HEK293 (cell line): Measurements from ENCODE around the gene TRAPPC3L.

Experiments used
- CTCF ChIA-PET: fragments of 350-600 bp; formaldehyde crosslinking; extraction: SDS; loops from one replicate; lab custom pipeline; 2021; ENCODE audit warnings: antibody characterized with exemption; lab: Yijun Ruan, JAX
- POLR2A ChIA-PET: fragments of 300-600 bp; formaldehyde crosslinking; extraction: SDS; loops from one replicate; lab custom pipeline; 2020; ENCODE audit warnings: antibody characterized with exemption, inconsistent platforms; lab: Yijun Ruan, JAX
- H3K27ac ChIP-seq: fragments of 200-500 bp; sonication (Bioruptor generic); 2 replicates; pipeline ENCODE4 v1.5.1; 2014; ENCODE audit warnings: low read depth, low read length, control low read depth, inconsistent platforms; ENCODE audit errors: extremely low read depth
- H3K36me3 ChIP-seq, 2 experiments: fragments of 200-500 bp in 1 of 2; sonication (Bioruptor generic) in 1 of 2; 1 replicate in 1 of 2; 2 replicates in 1 of 2; pipeline ENCODE4 v1.5.1; 2014 to 2017; ENCODE audit warnings: inconsistent platforms in 2 of 2, low read length in 2 of 2; ENCODE audit not compliant: control insufficient read depth in 2 of 2, insufficient read depth in 1 of 2
- H3K4me1 ChIP-seq: fragments of 200-500 bp; sonication (Bioruptor generic); 2 replicates; pipeline ENCODE4 v1.5.1; 2014; ENCODE audit warnings: mild to moderate bottlenecking, low read length, inconsistent platforms; ENCODE audit not compliant: control insufficient read depth, insufficient read depth
- H3K4me3 ChIP-seq: 2 replicates; pipeline ENCODE4 v1.5.1; 2011; ENCODE audit warnings: low read depth, mild to moderate bottlenecking, control low read depth, low read length, moderate library complexity
- H3K9me3 ChIP-seq: fragments of 200-500 bp; sonication (Bioruptor generic); 2 replicates; pipeline ENCODE4 v1.5.1; 2014; ENCODE audit warnings: low read depth, low read length, inconsistent platforms; ENCODE audit not compliant: control insufficient read depth, insufficient read depth
- EGR2 ChIP-seq: fragments of 450-650 bp; formaldehyde crosslinking; IDR thresholded peaks from 2 replicates; pipeline ENCODE4 v1.5.1; 2016; ENCODE audit warnings: low read depth, missing biosample characterization, missing genetic modification characterization
- MEIS1 ChIP-seq: sonication (generic); formaldehyde crosslinking; IDR thresholded peaks from 2 replicates; pipeline ENCODE4 v1.8.1; 2022; ENCODE audit warnings: missing genetic modification reagents, mild to moderate bottlenecking, borderline replicate concordance
- ZBTB10 ChIP-seq: fragments of 450-650 bp; formaldehyde crosslinking; IDR thresholded peaks from 2 replicates; pipeline ENCODE4 v1.5.1; 2016; ENCODE audit warnings: missing biosample characterization, missing genetic modification characterization
- ZBTB17 ChIP-seq: fragments of 450-650 bp; formaldehyde crosslinking; IDR thresholded peaks from 2 replicates; pipeline ENCODE4 v1.5.1; 2016; ENCODE audit warnings: missing biosample characterization, missing genetic modification characterization
- ZBTB26 ChIP-seq: fragments of 450-650 bp; formaldehyde crosslinking; optimal IDR thresholded peaks from 2 replicates; pipeline ENCODE3; 2016; ENCODE audit warnings: missing biosample characterization, mild to moderate bottlenecking, missing genetic modification characterization
- ZBTB8A ChIP-seq: fragments of 450-650 bp; formaldehyde crosslinking; IDR thresholded peaks from 2 replicates; pipeline ENCODE4 v1.5.1; 2016; ENCODE audit warnings: missing biosample characterization, missing genetic modification characterization
- ZFHX2 ChIP-seq: fragments of 450-650 bp; formaldehyde crosslinking; conservative IDR thresholded peaks from 2 replicates; pipeline ENCODE4 v1.5.1; 2016; ENCODE audit warnings: missing biosample characterization, missing genetic modification characterization
- ZNF157 ChIP-seq: fragments of 450-650 bp; formaldehyde crosslinking; IDR thresholded peaks from 2 replicates; pipeline ENCODE4 v1.5.1; 2016; ENCODE audit warnings: missing biosample characterization, missing genetic modification characterization
- ZNF18 ChIP-seq: fragments of 450-650 bp; formaldehyde crosslinking; IDR thresholded peaks from 2 replicates; pipeline ENCODE4 v1.5.1; 2016; ENCODE audit warnings: missing biosample characterization, missing genetic modification characterization
- ZNF19 ChIP-seq: fragments of 450-650 bp; formaldehyde crosslinking; IDR thresholded peaks from 2 replicates; pipeline ENCODE4; 2016; ENCODE audit warnings: missing biosample characterization, missing genetic modification characterization, low read depth
- ZNF24 ChIP-seq: fragments of 450-650 bp; formaldehyde crosslinking; IDR thresholded peaks from 2 replicates; pipeline ENCODE4 v1.5.1; 2016; ENCODE audit warnings: missing biosample characterization, missing genetic modification characterization
- ZNF248 ChIP-seq: fragments of 450-650 bp; formaldehyde crosslinking; IDR thresholded peaks from 2 replicates; pipeline ENCODE4 v1.5.1; 2017; ENCODE audit warnings: missing biosample characterization, missing genetic modification characterization
- ZNF274 ChIP-seq, 2 experiments: fragments of 200-500 bp in 1 of 2; fragments of 450-650 bp in 1 of 2; sonication (Bioruptor generic) in 1 of 2; formaldehyde crosslinking in 1 of 2; IDR thresholded peaks; 2 replicates each; pipeline versions ENCODE4 v1.5.1 to v1.6.1; 2014 to 2016; ENCODE audit warnings: borderline replicate concordance in 1 of 2, inconsistent platforms in 1 of 2, low read length in 1 of 2, missing biosample characterization in 1 of 2, missing genetic modification characterization in 1 of 2
- ZNF280D ChIP-seq: fragments of 450-650 bp; formaldehyde crosslinking; IDR thresholded peaks from 2 replicates; pipeline ENCODE4 v1.5.1; 2016; ENCODE audit warnings: missing biosample characterization, missing genetic modification characterization
- ZNF366 ChIP-seq: fragments of 450-650 bp; formaldehyde crosslinking; conservative IDR thresholded peaks from 2 replicates; pipeline ENCODE4 v1.5.1; 2016; ENCODE audit warnings: missing biosample characterization, missing genetic modification characterization
- ZNF488 ChIP-seq: fragments of 450-650 bp; formaldehyde crosslinking; IDR thresholded peaks from 2 replicates; pipeline ENCODE4 v1.5.1; 2016; ENCODE audit warnings: missing biosample characterization, missing genetic modification characterization
- ZNF600 ChIP-seq: fragments of 450-650 bp; formaldehyde crosslinking; IDR thresholded peaks from 2 replicates; pipeline ENCODE4 v1.5.1; 2016; ENCODE audit warnings: missing biosample characterization, missing genetic modification characterization
- ZNF664 ChIP-seq: fragments of 450-650 bp; formaldehyde crosslinking; IDR thresholded peaks from 2 replicates; pipeline ENCODE4 v1.5.1; 2016; ENCODE audit warnings: missing biosample characterization, missing genetic modification characterization
- ZNF791 ChIP-seq: fragments of 450-650 bp; formaldehyde crosslinking; IDR thresholded peaks from 2 replicates; pipeline ENCODE4 v1.5.1; 2016; ENCODE audit warnings: missing biosample characterization, missing genetic modification characterization

Gene TRAPPC3L

GRCh38 chr6:116451916-116452315, 93.6 kb downstream of the TRAPPC3L start (continued):
- TF ChIP-seq MEIS1 (CRISPR knock-in tag) (no peak), ZNF18 (tag by site-specific recombination) (no peak), ZNF274 (IDR thresholded peaks at IDR 0.05; ENCODE audit: low read length) (no peak), ZNF274 (tag by site-specific recombination; IDR thresholded peaks at IDR 0.05; ENCODE audit: borderline replicate concordance) (no peak), ZNF488 (tag by site-specific recombination) (no peak), ZNF19 (tag by site-specific recombination) (no peak), ZNF791 (tag by site-specific recombination) (no peak), ZBTB8A (tag by site-specific recombination) (no peak), ZNF366 (tag by site-specific recombination) (no peak), ZNF664 (tag by site-specific recombination) (no peak)

- TF ChIP-seq ZBTB26 (tag by site-specific recombination) (no peak), ZNF600 (tag by site-specific recombination) (0 out of 2 replicates have a peak, but pooled peaks have one; percentile 18), ZNF280D (no peak), ZNF664 (tag by site-specific recombination) (no peak), EGR2 (peak; percentile 44; the same call in 1 of the 2 replicates), ZBTB17 (tag by site-specific recombination) (peak; percentile 69), ZNF248 (no peak), ZFHX2 (tag by site-specific recombination) (peak; percentile 12; the same call in 1 of the 2 replicates), ZBTB10 (tag by site-specific recombination) (no peak), ZNF157 (tag by site-specific recombination) (no peak), ZNF24 (tag by site-specific recombination) (no peak)
- TF ChIP-seq, all 188 proteins: peak for 4
- peaks cover 14% of the 10 kb centered on the region for H3K4me1 ChIP-seq
- no peaks in the 10 kb centered on the region for H3K9me3 ChIP-seq
- no peak overlapping the region for H3K27ac ChIP-seq
- H3K4me3 ChIP-seq: no peak overlapping the region
- CTCF ChIA-PET: interaction anchor here (0.5 to 2.1 kb wide), 8 partner anchors 9 to 182 kb away, joined by 3 to 10 read pairs (median 3); partner anchors contain the start of gene CALHM5
- H3K36me3 ChIP-seq: no peaks in the 10 kb centered on the region
- POLR2A ChIA-PET: interaction anchor here (0.6 to 0.8 kb wide), 3 partner anchors 121 to 171 kb away, joined by 3 to 6 read pairs (median 4); partner anchors contain the start of genes RWDD1 and TSPYL1
These were observed 94.4 kb downstream of the TRAPPC3L start for GRCh38 chr6:116450769-116451740.
